ENCODE measurements around the gene ATP5PB.

Gene ATP5PB

DNA sequence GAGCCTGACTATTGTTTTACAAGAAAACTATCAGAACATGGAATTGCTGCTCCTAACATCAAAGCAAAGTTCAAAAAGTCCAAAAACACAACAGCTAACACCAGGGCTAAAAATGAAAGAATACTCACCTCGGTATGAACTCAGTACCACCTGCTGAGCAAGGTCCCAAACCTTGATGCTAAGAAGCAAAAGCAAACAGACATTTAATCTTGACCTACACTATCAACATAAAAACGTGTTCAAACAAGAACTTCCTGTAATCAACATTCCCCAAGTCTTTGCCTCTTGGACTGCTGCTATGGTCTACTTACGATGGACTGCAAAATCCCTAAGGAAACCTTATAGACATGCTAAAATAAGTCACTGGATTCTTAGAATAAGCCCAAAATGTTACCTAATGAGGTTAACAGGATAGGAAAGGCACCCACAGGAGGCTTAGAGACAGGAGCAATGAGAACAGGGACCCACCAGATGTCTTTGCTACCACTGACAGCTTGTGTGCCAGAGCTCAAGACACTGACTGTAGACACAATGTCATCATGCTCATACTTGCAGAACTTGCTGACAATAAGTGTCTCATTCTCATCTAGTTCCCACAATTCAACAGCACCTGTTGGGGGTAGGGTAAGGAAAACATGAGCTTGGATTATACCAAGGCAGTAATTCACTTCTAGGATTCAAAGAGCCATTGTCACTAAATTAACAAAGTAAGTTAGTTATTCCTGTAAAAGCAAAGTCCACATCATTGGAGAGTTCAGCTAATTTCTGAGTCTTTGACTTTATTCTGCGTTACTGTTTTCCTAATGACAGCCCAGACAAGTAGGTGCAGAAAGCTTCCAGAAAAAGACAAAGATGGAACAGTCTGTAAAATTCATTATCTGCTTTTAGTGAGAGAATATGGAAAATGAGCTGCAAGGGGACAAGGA is 2.0 kb upstream of the ATP5PB start:
- DNase-seq: no peak

DNA sequence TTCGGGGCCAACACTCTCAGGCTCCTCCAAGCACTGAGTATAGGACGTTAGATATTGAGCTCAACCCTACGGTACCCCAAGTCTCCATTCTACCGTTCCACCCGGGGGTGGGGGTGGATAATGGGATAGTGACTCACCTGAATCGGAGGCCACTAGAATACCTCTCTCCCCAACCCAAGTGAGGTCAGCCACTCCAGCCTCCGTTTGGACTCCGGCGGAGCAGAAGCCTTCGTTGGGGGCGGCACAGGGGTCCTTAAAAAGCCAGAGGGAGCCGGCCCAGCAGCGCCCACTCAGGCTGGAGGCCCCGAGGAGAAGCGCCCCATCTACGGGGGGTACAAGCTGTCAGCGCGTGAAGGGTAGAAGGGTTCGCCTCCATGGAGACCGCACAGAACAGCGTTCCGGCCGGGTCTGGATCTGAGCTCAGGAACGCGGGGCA is 764 bp upstream of the ATP5PB start:
- DNase-seq: no peak

DNA sequence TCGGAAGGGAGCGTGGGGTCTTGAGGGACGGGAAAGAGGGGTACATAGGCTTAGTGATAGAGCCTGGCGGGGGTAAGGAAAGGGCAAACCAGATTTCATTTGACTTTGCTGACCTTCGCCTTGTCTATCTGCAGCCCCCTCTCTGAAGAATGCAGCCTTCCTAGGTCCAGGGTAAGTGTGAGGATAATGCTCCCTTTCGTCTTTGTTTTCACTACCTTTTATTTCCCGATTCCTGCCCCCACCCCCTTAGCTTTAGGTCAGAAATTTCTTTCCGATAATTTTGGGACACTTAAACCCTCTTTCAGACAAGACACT is 396 bp downstream of the ATP5PB start:
- DNase-seq: no peak

DNA sequence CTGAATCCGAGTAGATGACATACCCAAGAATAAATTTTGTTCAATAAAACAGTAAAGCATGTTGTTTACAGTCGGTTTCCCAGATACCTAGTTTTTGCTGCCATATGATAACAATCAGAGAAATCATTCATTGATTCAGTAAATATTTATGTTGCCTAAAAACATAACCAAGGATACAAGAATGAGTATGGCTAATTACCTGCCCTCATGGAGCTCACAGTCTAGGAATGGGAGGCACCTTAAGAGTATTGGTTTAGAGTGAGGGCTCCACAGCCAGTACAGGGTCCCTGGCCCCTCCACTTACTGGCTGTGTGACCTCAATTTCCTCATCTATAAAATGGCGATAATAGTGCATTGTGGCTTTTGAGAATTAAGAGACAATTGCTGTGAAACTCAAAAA is 921 bp downstream of the ATP5PB start:
- DNase-seq: no peak

DNA sequence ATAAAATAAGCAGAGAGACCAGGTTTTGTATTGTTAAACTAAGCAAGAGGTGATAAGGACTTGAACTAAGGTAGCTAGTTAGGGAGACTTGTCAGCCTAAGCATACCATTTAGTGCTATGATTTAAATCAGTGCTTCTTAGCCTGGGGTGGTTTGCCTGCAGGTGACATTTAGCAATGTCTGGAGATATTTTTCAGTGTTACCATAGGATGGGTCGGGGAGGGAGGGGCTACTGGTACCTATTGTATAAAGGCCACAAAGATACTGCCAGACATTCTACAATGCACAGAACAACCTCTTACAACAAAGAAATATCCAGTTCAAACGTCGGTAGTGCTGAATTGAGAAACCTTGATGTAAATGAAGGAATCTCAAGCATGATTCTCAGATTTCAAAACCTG is 3.3 kb downstream of the ATP5PB start:
- no peak for DNase-seq

DNA sequence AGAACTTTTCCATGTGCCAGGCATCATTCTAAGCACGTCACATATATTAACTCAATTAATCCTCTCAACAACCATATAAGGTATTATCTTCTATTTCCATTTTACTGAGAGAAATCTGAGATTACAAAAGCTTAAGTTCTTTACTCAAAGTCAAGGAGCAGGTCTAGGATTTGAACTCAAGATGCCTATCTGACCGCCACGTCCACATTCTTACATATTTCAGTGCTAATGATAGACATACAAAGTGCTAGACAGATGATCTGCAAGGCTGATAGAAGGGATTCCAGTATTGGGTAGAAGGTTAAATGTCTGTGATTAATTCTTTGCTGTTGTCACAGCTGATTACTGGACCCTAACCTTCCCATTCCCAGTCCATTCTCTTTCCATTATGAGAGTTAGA is 4.4 kb downstream of the ATP5PB start:
- DNase-seq: no peak

DNA sequence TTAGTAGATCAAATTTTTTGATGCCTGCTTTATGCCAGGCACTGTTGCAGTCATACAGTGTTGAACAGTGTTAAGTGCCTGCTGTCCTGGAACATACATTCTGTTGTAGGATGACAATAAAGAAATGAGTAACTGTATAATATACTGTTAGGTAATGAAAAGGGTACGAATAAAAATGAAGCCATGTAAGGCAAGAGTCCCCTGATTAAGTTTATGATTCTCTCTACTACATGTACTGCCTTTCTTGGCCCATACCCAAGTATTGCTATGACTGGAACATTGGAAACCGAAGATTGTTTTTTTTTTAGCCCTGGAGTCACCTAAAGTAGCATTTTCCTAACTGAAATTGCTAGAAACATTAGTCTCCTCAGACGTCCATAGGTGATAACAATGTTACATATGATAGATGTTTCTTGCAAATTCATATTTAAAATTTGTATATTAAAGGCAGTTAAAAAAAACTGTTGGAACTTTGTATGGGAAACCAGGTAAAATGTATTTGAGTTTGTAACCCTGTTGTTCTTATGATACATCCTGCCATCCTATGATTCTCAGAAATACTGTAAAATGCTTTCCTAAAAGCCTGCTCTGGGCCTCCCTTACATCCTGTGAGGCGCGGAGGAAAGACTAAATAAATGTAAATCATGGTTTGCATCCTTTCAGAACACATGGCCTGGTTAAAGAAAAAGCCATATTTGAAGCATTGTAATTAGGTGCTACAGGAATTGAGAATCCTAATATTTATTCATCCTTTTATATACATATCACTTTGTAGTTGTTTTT is 5.8 kb downstream of the ATP5PB start:
- no peak for DNase-seq

DNA sequence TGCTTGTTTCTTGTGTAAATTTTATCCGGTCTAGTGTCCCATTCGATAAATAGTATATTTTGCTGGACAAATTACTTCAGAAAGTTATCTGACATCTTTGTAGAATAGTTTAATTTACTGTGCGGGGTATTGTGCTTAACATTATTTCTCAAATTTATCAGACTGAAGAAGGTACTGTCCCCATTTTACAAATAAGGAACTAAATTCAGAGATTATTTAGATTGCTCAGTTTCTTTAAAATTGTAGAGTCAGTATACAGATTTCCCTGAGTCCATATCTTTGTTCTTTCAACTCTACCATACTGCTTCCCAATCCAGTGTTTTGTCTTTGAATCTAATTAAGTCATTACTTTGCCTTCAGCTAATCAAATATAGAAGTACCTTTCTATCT is 6.4 kb downstream of the ATP5PB start:
- DNase-seq: no peak

DNA sequence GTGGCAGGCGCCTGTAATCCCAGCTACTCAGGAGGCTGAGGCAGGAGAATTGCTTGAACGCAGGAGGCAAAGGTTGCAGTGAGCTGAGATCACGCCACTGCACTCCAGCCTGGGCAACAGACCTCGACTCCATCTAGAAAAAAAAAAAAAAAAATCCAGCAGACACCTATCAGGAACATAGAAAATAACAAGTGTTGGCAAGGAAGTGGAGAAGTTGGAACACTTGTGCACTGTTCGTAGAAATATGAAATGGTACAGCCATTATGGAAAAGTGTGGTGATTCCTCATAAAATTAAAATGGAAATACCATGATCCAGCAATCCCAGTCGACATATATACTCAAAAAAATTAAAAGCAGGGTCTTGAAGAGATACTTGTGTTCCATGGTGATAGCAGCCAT is 12.5 kb downstream of the ATP5PB start:
- DNase-seq: no peak

DNA sequence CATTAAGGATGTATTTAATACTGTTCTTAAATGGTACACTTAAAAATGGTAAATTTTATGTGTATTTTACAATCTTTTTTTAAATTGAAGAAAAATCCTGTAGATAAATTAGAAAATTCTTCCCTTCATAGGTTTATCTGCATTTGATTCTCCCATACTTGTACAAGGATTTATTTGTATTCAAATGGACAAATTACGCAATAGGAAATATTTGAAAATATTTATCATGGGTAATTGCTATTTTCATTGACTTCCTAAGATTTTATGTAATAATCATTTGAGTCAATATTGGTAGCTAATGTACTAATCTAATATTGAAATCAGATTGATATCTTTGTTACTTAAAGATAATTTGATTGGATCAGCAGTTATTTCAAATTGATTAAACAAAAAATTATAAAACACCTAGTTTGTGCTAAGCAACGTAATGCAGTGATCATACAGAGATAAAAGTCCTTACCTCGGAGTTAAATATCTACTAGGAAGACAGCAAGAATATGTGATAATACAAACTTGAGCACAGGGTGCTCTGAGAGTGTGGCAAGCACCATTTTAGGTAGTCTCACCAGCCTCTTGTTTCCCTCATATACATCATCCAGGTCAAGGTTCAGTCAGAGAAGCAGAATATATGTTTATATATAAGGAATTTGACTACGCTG is 13.2 kb downstream of the ATP5PB start:
- no peak for DNase-seq

DNA sequence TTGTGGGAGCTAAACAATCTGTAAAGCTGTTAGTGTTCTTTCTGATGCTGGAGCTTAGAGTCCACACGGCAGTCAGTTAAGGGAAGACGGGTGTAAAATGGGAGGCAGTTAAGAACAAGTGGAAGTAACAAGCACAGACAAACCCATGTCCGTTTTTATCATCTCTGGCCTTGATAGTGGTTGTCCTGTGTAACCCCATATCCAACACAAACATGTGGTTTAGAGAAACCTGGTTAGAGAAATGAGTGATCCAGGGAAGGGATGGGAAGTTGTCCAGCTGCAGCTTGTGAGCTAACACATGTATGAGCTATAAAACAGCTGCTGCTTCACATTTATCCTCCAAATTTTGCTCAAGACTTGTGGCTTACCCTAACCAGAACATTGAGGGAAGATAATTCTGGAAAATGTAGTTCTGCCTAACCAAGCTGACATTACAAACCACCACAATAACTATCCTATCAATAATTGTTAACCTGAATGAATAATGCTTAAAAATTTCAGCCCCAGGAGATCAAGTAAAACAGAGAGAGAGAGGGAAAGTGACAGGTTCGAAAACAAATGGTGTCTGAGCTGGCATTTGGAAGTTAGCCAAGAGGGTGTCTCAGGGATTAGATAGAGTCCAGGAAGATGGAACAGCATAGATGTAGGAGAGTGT is 13.9 kb downstream of the ATP5PB start:
- DNase-seq: no peak

DNA sequence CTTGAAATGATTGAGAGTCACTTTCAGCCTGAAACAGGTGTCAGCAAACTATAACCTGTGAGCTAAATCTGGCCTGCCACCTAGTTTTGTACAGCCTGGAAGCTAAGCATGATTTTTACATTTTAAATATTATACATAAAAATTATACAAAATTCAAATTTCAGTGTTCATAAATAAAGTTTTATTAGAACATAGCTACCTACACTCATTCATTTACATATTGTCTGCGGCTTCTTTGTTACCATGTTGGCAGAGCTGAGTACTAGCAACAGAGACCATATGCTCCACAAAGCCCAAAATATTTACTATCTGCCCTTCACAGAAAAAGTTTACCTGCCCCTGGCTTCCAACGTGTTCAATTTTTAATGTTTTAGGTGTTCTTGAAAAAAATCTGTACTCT is 16.5 kb downstream of the ATP5PB start:
- DNase-seq: no peak

DNA sequence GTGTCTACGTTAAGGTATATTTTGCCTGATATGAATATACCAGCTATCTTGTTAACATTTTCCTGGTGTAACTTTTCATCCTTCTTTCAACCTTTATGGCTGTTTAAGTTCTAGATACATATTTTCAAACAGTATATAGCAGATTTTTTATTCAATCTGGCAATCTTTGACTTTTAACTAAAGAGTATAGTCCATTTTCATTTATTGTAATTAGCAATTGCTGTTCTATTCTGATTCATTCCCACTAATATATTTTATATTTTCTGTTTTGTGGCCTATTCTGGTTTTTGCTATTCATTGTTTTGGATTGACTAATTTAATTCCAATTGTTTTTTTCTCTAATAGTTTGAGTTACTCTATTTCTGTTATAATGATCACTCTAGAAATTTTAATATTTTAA is 17.2 kb downstream of the ATP5PB start:
- DNase-seq: no peak

DNA sequence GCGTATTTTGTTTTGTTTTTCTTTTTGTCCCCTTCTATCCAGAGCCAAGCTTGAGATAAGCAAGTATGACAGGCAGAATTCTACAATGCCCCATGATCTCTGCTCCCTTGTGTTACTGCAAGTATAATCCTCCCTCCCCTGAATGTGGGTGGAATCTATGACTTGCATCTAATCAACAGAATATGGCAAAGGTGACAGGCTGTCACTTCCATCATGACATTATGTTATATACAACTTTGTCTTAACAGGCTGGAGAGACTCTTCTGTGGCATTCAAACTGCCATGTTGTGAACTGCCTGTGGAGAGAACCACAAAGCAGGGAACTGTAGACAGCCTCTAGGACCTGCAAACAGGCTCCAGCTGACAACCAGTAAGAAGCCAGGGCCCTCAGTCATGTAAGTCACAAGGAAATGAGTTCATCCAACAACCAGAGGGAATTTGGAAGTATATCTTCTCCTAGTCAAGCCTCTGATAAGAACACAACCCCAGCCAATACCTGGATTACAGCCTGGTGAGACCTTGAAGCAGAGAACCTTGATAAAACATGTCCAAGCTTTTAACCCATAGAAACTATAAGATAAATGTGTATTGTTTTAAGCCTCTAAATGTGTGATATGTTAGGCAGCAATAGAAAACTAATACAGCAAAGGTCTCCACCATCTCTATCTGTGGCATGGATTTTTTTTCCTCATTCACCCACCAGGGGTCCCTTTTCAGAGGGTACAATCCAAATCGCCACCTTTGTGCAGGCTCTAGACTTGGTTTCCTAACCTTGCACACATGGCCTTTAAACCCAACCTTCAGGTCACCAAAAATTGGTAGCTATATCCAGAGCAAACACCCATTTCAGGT is 18.8 kb downstream of the ATP5PB start:
- no peak for DNase-seq

DNA sequence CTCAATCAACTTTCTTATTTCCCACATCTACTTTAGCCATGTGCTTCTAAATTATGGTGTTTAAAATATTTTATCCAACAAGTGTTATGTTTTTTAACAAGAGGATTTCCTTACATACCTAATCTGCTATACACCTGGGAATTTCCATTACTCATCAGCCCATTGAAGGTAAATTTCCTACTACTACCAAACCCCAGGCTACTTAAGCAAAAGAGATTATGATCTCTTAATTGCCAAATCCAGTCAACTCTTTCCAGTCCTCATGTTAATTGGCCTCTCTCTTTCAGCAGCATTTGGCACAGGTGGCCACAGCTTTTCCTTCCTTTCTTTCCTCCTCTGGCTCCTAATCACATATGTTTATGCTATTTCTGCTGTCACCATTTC is 19.4 kb downstream of the ATP5PB start:
- DNase-seq: no peak

DNA sequence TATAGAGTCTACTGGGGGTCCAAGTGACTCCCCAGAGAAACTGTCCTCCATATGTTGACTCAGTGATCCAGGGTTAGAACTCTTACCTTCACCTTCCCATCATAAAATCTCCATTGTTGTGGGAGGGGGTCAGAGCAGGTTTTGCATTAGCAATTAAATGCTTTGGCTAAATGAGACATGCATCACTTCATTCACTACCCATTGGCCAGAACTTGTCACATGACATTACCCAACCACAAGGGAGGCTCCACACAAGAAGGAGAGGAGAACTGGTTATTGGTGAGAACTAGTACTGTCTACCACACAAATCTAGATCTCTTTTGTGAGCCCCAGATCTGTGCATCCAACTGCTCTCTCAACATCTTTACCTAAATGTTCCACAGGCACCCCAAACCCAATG is 20.3 kb downstream of the ATP5PB start:
- DNase-seq: no peak

DNA sequence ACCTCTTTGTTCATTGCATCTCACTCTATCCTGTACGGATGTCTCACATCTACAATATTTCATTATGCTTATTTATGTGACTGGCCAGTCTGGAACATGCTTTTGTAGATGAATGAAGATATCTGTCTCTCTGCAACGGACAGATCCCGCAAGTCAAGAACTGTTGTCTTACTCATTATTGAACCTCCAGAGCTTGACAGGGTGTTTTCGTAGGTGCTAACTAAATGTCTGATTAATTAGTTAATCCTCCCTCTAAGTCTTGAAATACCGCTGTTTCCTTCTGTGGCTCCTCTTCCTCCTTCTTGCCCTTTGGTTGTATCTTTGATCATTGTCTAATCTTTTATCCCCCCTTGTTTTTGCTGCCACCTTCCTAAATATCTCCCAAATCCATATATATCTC is 21.3 kb downstream of the ATP5PB start:
- no peak for DNase-seq

DNA sequence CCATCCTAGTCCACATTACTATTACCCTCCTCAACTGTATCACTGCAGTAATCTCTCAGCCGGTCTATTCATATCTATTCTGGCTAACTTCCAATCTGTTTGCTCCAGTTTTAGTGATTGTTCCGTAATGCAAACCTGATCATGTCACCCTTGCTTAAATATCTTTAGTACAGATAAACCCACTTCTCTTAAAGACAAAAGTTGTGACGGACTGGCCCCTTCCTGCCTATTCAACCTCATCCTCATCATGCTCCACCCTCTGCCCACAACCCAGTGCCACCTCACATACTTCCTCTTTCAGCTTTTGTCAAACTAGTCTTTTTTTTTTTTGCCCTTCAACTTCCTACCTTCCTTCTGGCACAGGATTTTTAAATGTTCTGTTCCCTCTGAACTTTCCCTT is 21.7 kb downstream of the ATP5PB start:
- DNase-seq: no peak

DNA sequence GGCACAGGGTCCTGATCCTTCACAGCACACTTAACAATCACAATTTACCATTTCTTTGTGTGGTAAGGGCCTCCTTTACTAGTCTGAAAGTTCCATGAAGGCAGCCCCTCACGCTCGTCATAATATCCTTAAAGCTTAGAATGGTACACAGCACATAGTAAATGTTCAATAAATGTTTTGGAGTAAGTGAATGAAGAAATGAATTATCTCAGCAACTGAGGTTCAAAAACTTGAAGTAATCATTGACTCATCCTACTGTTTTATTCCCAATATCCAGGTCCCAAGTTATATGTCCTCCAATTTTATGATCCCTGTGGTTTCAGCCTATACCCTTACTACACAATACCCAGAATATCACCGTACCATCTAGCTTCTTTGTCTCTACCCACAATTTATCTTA is 22.3 kb downstream of the ATP5PB start:
- no peak for DNase-seq

DNA sequence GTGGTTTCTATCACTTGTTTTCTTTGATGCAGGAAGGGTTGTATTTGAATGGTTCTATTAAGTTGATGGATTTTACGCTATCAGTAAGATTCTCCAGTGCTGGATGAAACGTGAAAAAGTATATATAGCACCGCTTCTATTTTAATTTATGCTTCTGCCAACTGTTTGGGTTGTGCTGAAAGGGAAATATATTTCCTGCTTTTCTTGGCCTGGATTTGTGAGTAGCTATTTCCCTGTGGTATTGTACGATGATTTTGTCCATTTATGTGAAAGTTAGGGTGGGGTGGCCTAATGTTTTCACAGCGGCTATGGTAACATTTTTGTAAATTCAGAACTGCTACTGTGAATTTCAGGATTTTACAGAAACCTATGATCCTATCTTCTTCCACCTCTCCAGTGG is 24.8 kb downstream of the ATP5PB start:
- DNase-seq: no peak

DNA sequence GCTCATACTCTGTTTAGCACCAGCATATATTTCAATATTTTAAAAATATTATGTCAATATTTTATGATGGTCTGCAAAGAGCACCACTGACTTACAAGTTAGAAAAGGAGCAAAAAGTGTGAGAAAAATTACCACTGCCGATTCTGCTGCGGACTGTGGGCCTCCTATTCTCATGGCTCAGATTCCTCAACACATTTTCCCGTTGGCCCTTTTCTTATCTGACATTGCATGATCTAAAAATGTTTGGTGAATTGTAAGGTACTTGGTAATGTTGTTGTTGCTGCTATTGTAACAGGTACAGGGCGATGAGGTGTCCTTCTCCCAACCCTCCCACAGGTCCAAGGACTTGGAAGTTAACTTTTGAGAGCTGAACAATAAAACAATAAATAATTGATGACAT is 25.3 kb downstream of the ATP5PB start:
- DNase-seq: no peak

DNA sequence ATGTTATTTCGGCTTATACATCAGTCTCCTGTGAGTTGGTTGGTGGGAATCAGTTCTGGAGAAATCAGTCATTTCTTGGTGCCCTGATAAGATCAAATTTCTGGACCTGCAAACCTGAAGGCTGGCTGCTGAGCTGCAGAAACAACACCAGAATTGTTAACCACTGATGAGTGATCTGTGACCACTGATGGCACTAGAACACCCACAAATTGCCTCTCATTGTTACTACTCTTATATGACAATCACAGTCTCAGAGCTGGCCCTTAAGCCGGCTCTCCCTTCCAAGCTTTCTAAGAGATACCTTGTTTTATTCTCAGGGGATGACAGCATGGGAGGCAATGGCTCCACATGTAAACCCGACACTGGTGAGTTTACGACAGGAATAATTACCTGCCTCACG is 26.4 kb downstream of the ATP5PB start:
- no peak for DNase-seq

DNA sequence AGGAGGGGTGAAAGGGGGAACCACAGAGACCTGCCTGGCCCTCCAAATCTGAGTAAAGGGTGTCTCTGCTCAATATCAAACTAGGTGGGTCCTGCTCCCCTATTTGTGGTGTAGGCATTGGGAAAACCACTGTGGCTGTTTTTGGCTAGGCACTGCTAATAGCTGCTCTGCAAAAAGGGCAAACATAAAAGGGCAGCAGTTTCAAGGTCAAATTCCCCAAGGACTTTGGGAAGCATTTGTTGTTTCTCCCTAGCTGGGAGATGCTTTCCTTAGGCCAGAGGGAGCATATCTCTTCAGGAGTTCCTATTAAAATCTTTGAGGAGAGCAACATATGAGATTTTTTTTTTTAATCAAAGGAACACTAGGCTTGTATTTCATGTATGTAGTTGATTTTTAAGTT is 26.9 kb downstream of the ATP5PB start:
- DNase-seq: no peak
